Measurements from ENCODE around the gene TRHDE.

DNA sequence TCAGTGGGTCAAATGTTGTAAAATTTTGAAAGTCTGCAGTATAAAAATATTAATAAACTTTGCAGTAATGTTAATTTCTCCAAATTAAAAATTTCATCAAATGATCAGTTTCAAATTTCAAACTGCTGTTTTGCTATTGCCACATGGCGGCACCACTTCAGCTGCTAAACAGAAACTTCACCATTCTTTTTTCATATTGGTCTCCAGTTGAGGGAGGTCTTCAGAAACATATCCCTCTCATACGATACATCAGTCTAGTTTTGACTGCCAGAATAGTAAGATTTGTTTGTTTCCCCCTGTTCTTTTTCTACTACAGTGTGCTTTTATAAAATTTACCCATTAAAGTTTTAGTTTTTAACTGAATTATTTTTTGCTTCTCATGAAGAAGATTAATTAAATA lies 4.2 kb upstream of the TRHDE start:
- TF ChIP-seq MAX (IDR thresholded peaks at IDR 0.05; ENCODE audit: insufficient read depth, insufficient read length) (no peak), POLR2A (IDR thresholded peaks at IDR 0.05; ENCODE audit: low read depth, low read length) (no peak), EZH2 (IDR thresholded peaks at IDR 0.05; ENCODE audit: borderline replicate concordance, low read depth, low read length, severe bottlenecking) (no peak), CTCF (IDR thresholded peaks at IDR 0.05; ENCODE audit: extremely low read depth in 1 of 2, insufficient read depth in 1 of 2, low read depth in 1 of 2, low read length in 2 of 2) (no peak), JUN (IDR thresholded peaks at IDR 0.05; ENCODE audit: borderline replicate concordance, insufficient read depth, insufficient read length, low read depth) (no peak)
